ENCODE results near the gene PLCD1.

The PLCD1 gene

GRCh38 chr3:38016847-38017444 is 12.5 kb downstream of the PLCD1 start:
- DNase-seq (ENCODE audit: low read depth in 3 of 3): no peak

GRCh38 chr3:38016410-38016809 is 13.0 kb downstream of the PLCD1 start:
- no peak for DNase-seq (ENCODE audit: low read depth in 3 of 3)

- DNase-seq (ENCODE audit: low read depth in 3 of 3): no peak
Measured at GRCh38 chr3:38015984-38016383, 13.5 kb downstream of the PLCD1 start.

GRCh38 chr3:38015485-38015884 is 14.0 kb downstream of the PLCD1 start:
- no peak for DNase-seq (ENCODE audit: low read depth in 3 of 3)

GRCh38 chr3:38011111-38011510 is 18.3 kb downstream of the PLCD1 start:
- no peak for DNase-seq (ENCODE audit: low read depth in 3 of 3)

GRCh38 chr3:38009807-38010591 is 19.4 kb downstream of the PLCD1 start:
- no peak for DNase-seq (ENCODE audit: low read depth in 3 of 3)

GRCh38 chr3:38008971-38009580 is 20.4 kb downstream of the PLCD1 start:
- no peak for DNase-seq (ENCODE audit: low read depth in 3 of 3)

GRCh38 chr3:38008191-38008701 is 21.2 kb downstream of the PLCD1 start:
- DNase-seq (ENCODE audit: low read depth in 3 of 3): no peak

GRCh38 chr3:38007754-38008090 is 21.7 kb downstream of the PLCD1 start:
- no peak for DNase-seq (ENCODE audit: low read depth in 3 of 3)

GRCh38 chr3:38006445-38006995 is 22.9 kb downstream of the PLCD1 start:
- DNase-seq (ENCODE audit: low read depth in 3 of 3): no peak

- DNase-seq (ENCODE audit: low read depth in 3 of 3): no peak
Measured at GRCh38 chr3:38006031-38006430, 23.4 kb downstream of the PLCD1 start.

- DNase-seq (ENCODE audit: low read depth in 3 of 3): no peak
Measured at GRCh38 chr3:38005076-38006020, 24.1 kb downstream of the PLCD1 start.

GRCh38 chr3:38004415-38005075 is 24.9 kb downstream of the PLCD1 start:
- DNase-seq (ENCODE audit: low read depth in 3 of 3): peak in 2 of 3 experiments; percentile 45 to 46

- DNase-seq (ENCODE audit: low read depth in 3 of 3): no peak
Measured at GRCh38 chr3:38003817-38004414, 25.5 kb downstream of the PLCD1 start.

GRCh38 chr3:38003371-38003816 is 26.0 kb downstream of the PLCD1 start:
- peak in 1 of 3 experiments; percentile 43 for DNase-seq (ENCODE audit: low read depth in 3 of 3)

GRCh38 chr3:38002940-38003339 is 26.5 kb downstream of the PLCD1 start:
- no peak for DNase-seq (ENCODE audit: low read depth in 3 of 3)

- DNase-seq (ENCODE audit: low read depth in 3 of 3): no peak
Measured at GRCh38 chr3:38002291-38002876, 27.1 kb downstream of the PLCD1 start.

GRCh38 chr3:38001456-38002081 is 27.9 kb downstream of the PLCD1 start:
- DNase-seq (ENCODE audit: low read depth in 3 of 3): no peak

GRCh38 chr3:38000965-38001455 is 28.4 kb downstream of the PLCD1 start:
- DNase-seq (ENCODE audit: low read depth in 3 of 3): no peak

Data from stimulated activated CD4-positive, alpha-beta T cell treated with anti-CD3 and anti-CD28 coated beads, TNF-alpha, amount 100 ng/mL, for 4 hours (primary cell).